Sigmoid colon (tissue), 7 donors: ENCODE results near the gene WDR53. TPM values are rescaled to one million over a fixed set of nuclear protein-coding genes. Genes with fewer than 3 reads are reported as not detected.
"Not testable (repeated sequence)": the region's sequence is repeated elsewhere in the genome, so short reads cannot be mapped to it uniquely, and the experiment has no call there.

Experiments
- DNase-seq: peaks from one replicate; pipeline ENCODE4 v3.0.0-alpha.2; 2019
- H3K27ac ChIP-seq, 4 donors: fragments of 200-600 bp; sonication (generic); one replicate each; pipeline ENCODE4 v1.5.1; 2016 to 2019; ENCODE audit warnings: mild to moderate bottlenecking in 1 of 4
- H3K27me3 ChIP-seq, 3 donors: fragments of 200-600 bp; sonication (generic); one replicate each; pipeline ENCODE4 v1.5.1; 2019; ENCODE audit warnings: mild to moderate bottlenecking in 1 of 3
- H3K36me3 ChIP-seq, 4 donors: fragments of 200-600 bp; sonication (generic); one replicate each; pipeline ENCODE4 v1.5.1; 2016 to 2019
- H3K4me1 ChIP-seq, 4 donors: fragments of 200-600 bp; sonication (generic); one replicate each; pipeline ENCODE4 v1.5.1; 2017 to 2019
- H3K4me3 ChIP-seq, 4 donors: fragments of 200-600 bp; sonication (generic); one replicate each; pipeline ENCODE4 v1.5.1; 2017 to 2019; ENCODE audit warnings: mild to moderate bottlenecking in 2 of 4, moderate library complexity in 1 of 4
- H3K9me3 ChIP-seq, 4 donors: fragments of 200-600 bp in 3 of 4; sonication (generic) in 3 of 4; one replicate each; pipeline versions ENCODE4 v1.5.1 to v1.6.1; 2013 to 2019
- CTCF ChIP-seq, 4 experiments: fragments of 450-650 bp in 3 of 4; fragments of 200-600 bp in 1 of 4; IDR thresholded peaks; one replicate each; pipeline ENCODE4 v1.5.1; 2016 to 2019; ENCODE audit warnings: antibody characterized with exemption in 4 of 4, mild to moderate bottlenecking in 3 of 4, moderate library complexity in 2 of 4
- EP300 ChIP-seq, 4 donors: sonication (generic); formaldehyde crosslinking; IDR thresholded peaks; one replicate each; pipeline ENCODE4 v1.6.1; 2017; ENCODE audit warnings: antibody characterized with exemption in 4 of 4
- POLR2A ChIP-seq, 2 donors: fragments of 450-650 bp; IDR thresholded peaks; one replicate each; pipeline ENCODE4 v1.6.1; 2016; ENCODE audit warnings: antibody characterized with exemption in 2 of 2, mild to moderate bottlenecking in 2 of 2, moderate library complexity in 2 of 2
- POLR2AphosphoS5 ChIP-seq, 4 donors: sonication (generic); formaldehyde crosslinking; IDR thresholded peaks; one replicate each; pipeline ENCODE4 v1.6.1; 2017; ENCODE audit warnings: antibody characterized with exemption in 4 of 4
- WGBS, 2 donors: extraction: QIAGEN DNeasy Blood & Tissue Kit; methylation state at CpG; one replicate each; pipeline ENCODE4 v1.1.7; 2013; 5-methylcytosine and 5-hydroxymethylcytosine counted together
- intact Hi-C: fragments of 100-400 bp; cut with DNase I; formaldehyde crosslinking; loops from one replicate; pipeline ENCODE4 v1.15.1; 2023
- polyA plus RNA-seq, 3 donors: library from polyadenylated mRNA; stranded (reverse); fragments of 200-250 nt; gene quantifications; one replicate each; pipeline ENCODE4 v1.2.3, GENCODE V29; 2013
- small RNA-seq, 3 donors: library from RNA; depleted of rRNA; stranded (forward); fragments of <200 nt; gene quantifications; one replicate each; pipeline ENCODE3, GENCODE V24; 2016
- total RNA-seq, 4 donors: library from RNA; depleted of rRNA; stranded (reverse); fragments of >200 nt; gene quantifications; one replicate each; pipeline ENCODE4 v1.1.0, GENCODE V29; 2016
- donor health status: healthy with polysubstance abuse.
- donor health status: Bipolar disorder and iron deficiency.
- donor health status: healthy.

WDR53 gene
- total and polyA plus RNA-seq, 7 donors: 2.9 to 11.4 (median 6.2) TPM

GRCh38 chr3:196514350-196514716 lies 54.0 kb downstream of the WDR53 start:
- Histone ChIP-seq H3K4me3 (no peak overlapping the region), H3K9me3 (peaks cover 0 to 11% (median 1%) of the 10 kb centered on the region in 4 donors), H3K4me1 (no peaks in the 10 kb centered on the region), H3K36me3 (no peaks in the 10 kb centered on the region), H3K27ac (no peak overlapping the region), H3K27me3 (no peaks in the 10 kb centered on the region)
- TF ChIP-seq POLR2A (IDR thresholded peaks at IDR 0.05): no peak
- 95 to 100% methylated on average over 1 of the region's 1 CpG for WGBS, 2 donors
- DNase-seq: no peak
- intact Hi-C loops: no loop called here

GRCh38 chr3:196513697-196514349 lies 54.5 kb downstream of the WDR53 start:
- Histone ChIP-seq H3K4me3 (no peak overlapping the region), H3K4me1 (no peaks in the 10 kb centered on the region), H3K36me3 (no peaks in the 10 kb centered on the region), H3K27ac (no peak overlapping the region), H3K9me3 (peaks cover 0 to 7% (median 0%) of the 10 kb centered on the region in 4 donors), H3K27me3 (no peaks in the 10 kb centered on the region)
- TF ChIP-seq CTCF (IDR thresholded peaks at IDR 0.05) (no peak), EP300 (IDR thresholded peaks at IDR 0.05) (no peak), POLR2A (IDR thresholded peaks at IDR 0.05) (no peak), POLR2AphosphoS5 (IDR thresholded peaks at IDR 0.05) (no peak)
- no peak for DNase-seq
- intact Hi-C loops: no loop called here
- 89 to 90% methylated on average over 8 of the region's 8 CpGs for WGBS, 2 donors

DNA sequence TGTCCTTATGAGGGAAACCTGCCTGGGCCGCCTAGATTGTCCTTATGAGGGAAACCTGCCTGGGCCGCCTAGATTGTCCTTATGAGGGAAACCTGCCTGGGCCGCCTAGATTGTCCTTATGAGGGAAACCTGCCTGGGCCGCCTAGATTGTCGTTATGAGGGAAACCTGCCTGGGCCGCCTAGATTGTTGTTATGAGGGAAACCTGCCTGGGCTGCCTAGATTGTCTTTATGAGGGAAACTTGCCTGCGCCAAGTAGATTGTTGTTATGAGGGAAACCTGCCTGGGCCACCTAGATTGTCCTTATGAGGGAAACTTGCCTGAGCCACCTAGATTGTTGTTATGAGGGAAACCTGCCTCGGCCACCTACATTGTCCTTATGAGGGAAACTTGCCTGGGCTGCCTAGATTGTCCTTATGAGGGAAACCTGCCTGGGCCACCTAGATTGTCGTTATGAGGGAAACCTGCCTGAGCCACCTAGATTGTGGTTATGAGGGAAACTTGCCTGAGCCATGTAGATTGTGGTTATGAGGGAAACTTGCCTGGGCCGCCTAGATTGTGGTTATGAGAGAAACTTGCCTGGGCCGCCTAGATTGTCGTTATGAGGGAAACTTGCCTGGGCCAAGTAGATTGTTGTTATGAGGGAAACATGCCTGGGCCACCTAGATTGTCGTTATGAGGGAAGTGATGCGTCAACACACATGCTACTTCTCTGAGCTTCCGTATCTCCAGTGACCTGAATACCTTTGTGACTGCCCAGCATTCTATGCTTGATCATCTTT lies 56.5 kb downstream of the WDR53 start:
- intact Hi-C loops, H3K4me1 ChIP-seq, H3K36me3 ChIP-seq, H3K27me3 ChIP-seq, DNase-seq, H3K4me3 ChIP-seq, H3K27ac ChIP-seq, H3K9me3 ChIP-seq: not testable (repeated sequence)
- 85 to 89% methylated on average over 15 of the region's 15 CpGs for WGBS, 2 donors

- intact Hi-C loops: not testable (repeated sequence)
- WGBS, 2 donors: 95 to 96% methylated on average over 1 of the region's 1 CpG
These were observed 57.2 kb downstream of the WDR53 start for GRCh38 chr3:196511108-196511507.

DNA sequence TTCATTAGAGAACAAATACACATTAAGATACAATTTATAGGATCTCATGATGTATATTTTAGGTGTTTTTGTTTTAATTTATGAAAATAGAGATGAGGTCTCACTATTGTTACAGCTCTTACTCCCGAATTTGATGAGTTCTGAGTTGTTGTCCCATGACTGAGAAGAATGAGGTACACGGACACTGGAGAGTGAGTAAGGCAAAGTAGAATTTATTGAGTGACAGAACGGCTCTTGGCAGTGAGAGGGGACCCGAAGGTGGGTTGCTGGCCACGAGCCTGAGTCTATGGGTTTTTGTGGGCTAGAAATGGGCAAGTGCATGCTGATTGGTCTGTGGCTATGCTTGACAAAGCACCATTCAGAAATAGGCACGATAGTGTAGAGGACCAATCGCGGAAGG lies 61.7 kb downstream of the WDR53 start:
- Histone ChIP-seq H3K9me3 (no peaks in the 10 kb centered on the region), H3K36me3 (no peaks in the 10 kb centered on the region), H3K27me3 (no peaks in the 10 kb centered on the region), H3K27ac (no peak overlapping the region), H3K4me3 (no peak overlapping the region), H3K4me1 (peaks cover 0 to 5% (median 2%) of the 10 kb centered on the region in 4 donors)
- no peak for DNase-seq
- no peak for TF ChIP-seq POLR2AphosphoS5 (IDR thresholded peaks at IDR 0.05)
- no peak for TF ChIP-seq POLR2A (IDR thresholded peaks at IDR 0.05)
- no peak for TF ChIP-seq EP300 (IDR thresholded peaks at IDR 0.05)
- intact Hi-C loops: no loop called here
- WGBS, 2 donors: 89 to 92% methylated on average over 8 of the region's 8 CpGs

More at GRCh38 chr3:196511108-196511507, 57.2 kb downstream of the WDR53 start:
- H3K9me3 ChIP-seq, H3K27ac ChIP-seq, H3K4me1 ChIP-seq, H3K36me3 ChIP-seq, H3K27me3 ChIP-seq, DNase-seq, H3K4me3 ChIP-seq: not testable (repeated sequence)

GRCh38 chr3:196504556-196504955 lies 63.8 kb downstream of the WDR53 start:
- no peak for DNase-seq
- Histone ChIP-seq H3K27ac (peak overlapping the region; percentile 94 to 97 (median 96)), H3K4me1 (peaks cover 0 to 24% (median 18%) of the 10 kb centered on the region in 4 donors), H3K36me3 (no peaks in the 10 kb centered on the region), H3K9me3 (no peaks in the 10 kb centered on the region), H3K4me3 (no peak overlapping the region), H3K27me3 (no peaks in the 10 kb centered on the region)
- TF ChIP-seq POLR2A (IDR thresholded peaks at IDR 0.05) (no peak), CTCF (IDR thresholded peaks at IDR 0.05) (no peak), EP300 (IDR thresholded peaks at IDR 0.05) (no peak), POLR2AphosphoS5 (IDR thresholded peaks at IDR 0.05) (no peak)
- 97 to 98% methylated on average over 6 of the region's 6 CpGs for WGBS, 2 donors
- intact Hi-C loops: no loop called here

Small RNA genes within 50 kb of the gene (small RNA-seq; reads per million reads assigned to genes)
- gene RPS29P3: 0 reads per million in 3 donors

Other genes with a start within 250 kb of the WDR53 start
- not detected for gene TM4SF19, start 230.2 kb downstream of the WDR53 start, total RNA-seq
- not detected for gene TM4SF19, start 230.2 kb downstream of the WDR53 start, polyA plus RNA-seq
- gene UBXN7, start 136.1 kb downstream of the WDR53 start, total RNA-seq: 10 to 100 TPM; 14.7 to 22.4 (median 16.7) TPM
- gene UBXN7, start 136.1 kb downstream of the WDR53 start, polyA plus RNA-seq: 10 to 100 TPM in 1 of 3 donors, 1 to 10 TPM in 2; 3.9 to 11.4 (median 4.2) TPM
- 10 to 100 TPM; 14.1 to 30.2 (median 16.7) TPM for gene RNF168, start 64.8 kb downstream of the WDR53 start, total RNA-seq
- 10 to 100 TPM in 1 of 3 donors, 1 to 10 TPM in 2; 3.6 to 10.8 (median 6.0) TPM for gene RNF168, start 64.8 kb downstream of the WDR53 start, polyA plus RNA-seq
- gene SMCO1, start 53.2 kb downstream of the WDR53 start, total RNA-seq: not detected
- gene SMCO1, start 53.2 kb downstream of the WDR53 start, polyA plus RNA-seq: not detected
- gene FBXO45, start 106 bp upstream of the WDR53 start, total RNA-seq: 10 to 100 TPM in 1 of 4 donors, 1 to 10 TPM in 3; 6.5 to 10.9 (median 8.1) TPM
- 1 to 10 TPM; 4.8 to 8.2 (median 5.1) TPM for gene FBXO45, start 106 bp upstream of the WDR53 start, polyA plus RNA-seq
- gene NRROS, start 71.1 kb upstream of the WDR53 start, total RNA-seq: 1 to 10 TPM; 4.4 to 7.5 (median 5.9) TPM
- 1 to 10 TPM in 2 of 3 donors, under 1 TPM in 1; 0.60 to 6.5 (median 3.7) TPM for gene NRROS, start 71.1 kb upstream of the WDR53 start, polyA plus RNA-seq
- gene CEP19, start 143.7 kb upstream of the WDR53 start, total RNA-seq: 1 to 10 TPM; 1.6 to 2.6 (median 2.0) TPM
- 1 to 10 TPM in 2 of 3 donors, under 1 TPM in 1; 0.76 to 1.2 (median 1.2) TPM for gene CEP19, start 143.7 kb upstream of the WDR53 start, polyA plus RNA-seq
- 10 to 100 TPM; 20.9 to 41.0 (median 27.8) TPM for gene PIGX, start 143.8 kb upstream of the WDR53 start, total RNA-seq
- gene PIGX, start 143.8 kb upstream of the WDR53 start, polyA plus RNA-seq: 10 to 100 TPM in 2 of 3 donors, 1 to 10 TPM in 1; 9.6 to 15.6 (median 14.1) TPM
- gene PAK2, start 171.3 kb upstream of the WDR53 start, total RNA-seq: 10 to 100 TPM; 35.5 to 44.6 (median 37.7) TPM
- gene PAK2, start 171.3 kb upstream of the WDR53 start, polyA plus RNA-seq: 10 to 100 TPM; 22.8 to 30.4 (median 28.7) TPM